Osteocyte (in vitro differentiated cells): Measurements from ENCODE around the gene ACP2. TPM values are rescaled to one million over a fixed set of nuclear protein-coding genes. Genes with fewer than 3 reads are reported as not detected.

ENCODE experiments used
- DNase-seq: peaks from one replicate; pipeline ENCODE4 v3.0.0; 2021; ENCODE audit warnings: mixed read lengths; ENCODE audit not compliant: unreplicated experiment; ENCODE audit errors: extremely low spot score
- H3K27ac Mint-ChIP-seq: one replicate; pipeline ENCODE4 v1.8.0; 2021; ENCODE audit warnings: mild to moderate bottlenecking, mixed read lengths; ENCODE audit not compliant: unreplicated experiment
- H3K27me3 Mint-ChIP-seq: one replicate; pipeline ENCODE4 v1.8.0; 2021; ENCODE audit warnings: mixed read lengths; ENCODE audit not compliant: unreplicated experiment
- H3K36me3 Mint-ChIP-seq: one replicate; pipeline ENCODE4 v1.8.0; 2021; ENCODE audit warnings: mixed read lengths; ENCODE audit not compliant: unreplicated experiment
- H3K4me1 Mint-ChIP-seq: one replicate; pipeline ENCODE4 v1.8.0; 2021; ENCODE audit warnings: mixed read lengths; ENCODE audit not compliant: unreplicated experiment
- H3K4me3 Mint-ChIP-seq: one replicate; pipeline ENCODE4 v1.8.0; 2021; ENCODE audit warnings: mild to moderate bottlenecking, moderate library complexity, mixed read lengths; ENCODE audit not compliant: unreplicated experiment
- H3K9me3 Mint-ChIP-seq: one replicate; pipeline ENCODE4 v1.8.0; 2021; ENCODE audit warnings: mixed read lengths; ENCODE audit not compliant: unreplicated experiment
- total RNA-seq: library from RNA; stranded (reverse); gene quantifications from 2 replicates; pipeline ENCODE4 v1.2.1, GENCODE V29; 2021
- TF ChIP-seq, protein P1 (sequence below): fragments of 200-600 bp; sonication (generic); IDR thresholded peaks from 2 replicates; pipeline ENCODE4 v1.5.0; 2021; ENCODE audit warnings: antibody characterized with exemption, mild to moderate bottlenecking, moderate library complexity

Gene ACP2
- total RNA-seq, 1 donor from 2014 or later, result 55.7 TPM

DNA sequence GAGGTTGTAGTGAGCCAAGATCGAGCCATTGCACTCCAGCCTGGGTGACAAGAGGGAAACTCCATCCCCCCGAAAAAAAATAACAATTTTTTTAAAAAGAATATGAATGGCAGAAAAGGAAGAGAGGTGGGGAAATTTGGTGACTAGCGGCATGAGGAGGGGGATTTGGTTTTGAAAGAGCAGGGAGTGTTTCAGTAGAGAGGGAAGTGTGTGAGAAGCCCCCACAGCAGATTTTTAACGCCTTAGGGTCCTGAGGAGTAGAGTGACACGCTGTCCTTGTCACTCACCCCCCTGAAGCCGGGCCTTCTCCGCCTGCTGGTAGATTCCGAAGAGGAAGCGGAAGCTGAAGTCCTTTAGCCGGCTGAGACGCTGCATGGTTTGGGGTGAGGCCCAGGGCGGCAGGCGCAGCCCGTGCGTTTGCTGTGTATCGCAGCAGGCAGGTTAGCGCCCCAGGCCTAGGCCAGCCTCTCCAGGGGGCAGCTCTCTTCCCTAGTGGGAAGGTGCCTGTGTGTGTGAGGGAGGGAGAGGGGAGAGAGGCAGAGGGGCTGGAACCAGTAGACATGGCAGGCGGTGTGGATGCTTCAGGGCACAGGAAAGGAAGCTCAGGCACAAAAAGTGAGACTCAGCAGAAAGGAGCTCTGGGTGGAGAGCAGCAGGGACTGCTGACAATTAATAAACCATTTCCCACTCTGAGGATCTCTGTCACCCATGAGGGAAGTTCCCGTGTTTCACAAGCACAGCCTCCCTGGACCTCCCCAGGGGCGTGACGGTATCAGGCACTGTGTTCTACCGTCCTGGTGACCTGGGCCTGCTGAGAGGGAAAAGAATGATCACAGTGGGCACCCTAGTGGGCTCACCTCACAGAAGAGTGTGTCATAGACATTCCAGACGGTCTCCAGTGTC, 3.9 kb downstream of the ACP2 start:
- Mint-ChIP-seq H3K9me3 (no peaks in the 10 kb centered on the region), H3K27ac (no peak overlapping the region), H3K36me3 (peaks cover 41% of the 10 kb centered on the region), H3K4me1 (peaks cover 18% of the 10 kb centered on the region), H3K4me3 (no peak overlapping the region), H3K27me3 (no peaks in the 10 kb centered on the region)
- DNase-seq, result peak; percentile 84
- TF ChIP-seq, protein P1, sequence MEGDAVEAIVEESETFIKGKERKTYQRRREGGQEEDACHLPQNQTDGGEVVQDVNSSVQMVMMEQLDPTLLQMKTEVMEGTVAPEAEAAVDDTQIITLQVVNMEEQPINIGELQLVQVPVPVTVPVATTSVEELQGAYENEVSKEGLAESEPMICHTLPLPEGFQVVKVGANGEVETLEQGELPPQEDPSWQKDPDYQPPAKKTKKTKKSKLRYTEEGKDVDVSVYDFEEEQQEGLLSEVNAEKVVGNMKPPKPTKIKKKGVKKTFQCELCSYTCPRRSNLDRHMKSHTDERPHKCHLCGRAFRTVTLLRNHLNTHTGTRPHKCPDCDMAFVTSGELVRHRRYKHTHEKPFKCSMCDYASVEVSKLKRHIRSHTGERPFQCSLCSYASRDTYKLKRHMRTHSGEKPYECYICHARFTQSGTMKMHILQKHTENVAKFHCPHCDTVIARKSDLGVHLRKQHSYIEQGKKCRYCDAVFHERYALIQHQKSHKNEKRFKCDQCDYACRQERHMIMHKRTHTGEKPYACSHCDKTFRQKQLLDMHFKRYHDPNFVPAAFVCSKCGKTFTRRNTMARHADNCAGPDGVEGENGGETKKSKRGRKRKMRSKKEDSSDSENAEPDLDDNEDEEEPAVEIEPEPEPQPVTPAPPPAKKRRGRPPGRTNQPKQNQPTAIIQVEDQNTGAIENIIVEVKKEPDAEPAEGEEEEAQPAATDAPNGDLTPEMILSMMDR, result no peak

DNA sequence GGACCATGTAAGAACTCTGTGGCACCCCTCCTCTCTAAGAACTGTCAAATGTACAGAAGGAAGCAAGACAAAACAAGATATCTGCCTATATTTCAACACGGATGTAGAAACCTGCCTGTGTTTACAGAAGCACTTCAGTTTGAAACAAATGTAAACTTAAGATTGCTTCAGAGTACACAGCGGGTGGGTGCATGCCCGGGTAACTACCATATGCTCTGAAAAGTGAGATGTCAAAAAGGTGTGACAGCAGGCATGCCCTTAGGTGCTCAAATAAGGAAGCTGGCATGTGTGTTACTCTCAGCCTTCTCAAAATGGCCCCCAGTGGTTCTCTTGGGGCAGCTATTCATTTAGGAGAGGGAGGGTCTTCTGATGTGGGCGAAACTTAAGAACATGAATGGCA, 5.2 kb downstream of the ACP2 start:
- Mint-ChIP-seq H3K27ac (no peak overlapping the region), H3K36me3 (peaks cover 46% of the 10 kb centered on the region), H3K27me3 (no peaks in the 10 kb centered on the region), H3K4me1 (peaks cover 15% of the 10 kb centered on the region), H3K4me3 (no peak overlapping the region), H3K9me3 (no peaks in the 10 kb centered on the region)
- no peak for DNase-seq
- TF ChIP-seq, protein P1, result no peak

- Mint-ChIP-seq H3K36me3 (peaks cover 49% of the 10 kb centered on the region), H3K4me1 (peaks cover 9% of the 10 kb centered on the region), H3K27me3 (no peaks in the 10 kb centered on the region), H3K9me3 (no peaks in the 10 kb centered on the region), H3K27ac (no peak overlapping the region), H3K4me3 (no peak overlapping the region)
- TF ChIP-seq, protein P1, result no peak
- no peak for DNase-seq
Measured at GRCh38 chr11:47242596-47243192, 5.9 kb downstream of the ACP2 start.

GRCh38 chr11:47241841-47242301, 6.7 kb downstream of the ACP2 start:
- Mint-ChIP-seq H3K36me3 (peaks cover 49% of the 10 kb centered on the region), H3K4me3 (no peak overlapping the region), H3K27me3 (no peaks in the 10 kb centered on the region), H3K27ac (no peak overlapping the region), H3K4me1 (peaks cover 3% of the 10 kb centered on the region), H3K9me3 (no peaks in the 10 kb centered on the region)
- TF ChIP-seq, protein P1, result no peak
- DNase-seq, result no peak

- no peak overlapping the region for H3K4me3 Mint-ChIP-seq
- no peak overlapping the region for H3K27ac Mint-ChIP-seq
- H3K4me1 Mint-ChIP-seq, result peaks cover under 1% of the 10 kb centered on the region
- no peaks in the 10 kb centered on the region for H3K27me3 Mint-ChIP-seq
- H3K9me3 Mint-ChIP-seq, result no peaks in the 10 kb centered on the region
- TF ChIP-seq, protein P1, result no peak
- peaks cover 52% of the 10 kb centered on the region for H3K36me3 Mint-ChIP-seq
- no peak for DNase-seq
Measured at GRCh38 chr11:47239852-47240251, 8.8 kb downstream of the ACP2 start.
